ENCODE measurements around the gene FOXN4. TPM values are rescaled to one million over a fixed set of nuclear protein-coding genes. Genes with fewer than 3 reads are reported as not detected.

Gene FOXN4
- total RNA-seq, 4 donors from 2014 or later: not detected

DNA sequence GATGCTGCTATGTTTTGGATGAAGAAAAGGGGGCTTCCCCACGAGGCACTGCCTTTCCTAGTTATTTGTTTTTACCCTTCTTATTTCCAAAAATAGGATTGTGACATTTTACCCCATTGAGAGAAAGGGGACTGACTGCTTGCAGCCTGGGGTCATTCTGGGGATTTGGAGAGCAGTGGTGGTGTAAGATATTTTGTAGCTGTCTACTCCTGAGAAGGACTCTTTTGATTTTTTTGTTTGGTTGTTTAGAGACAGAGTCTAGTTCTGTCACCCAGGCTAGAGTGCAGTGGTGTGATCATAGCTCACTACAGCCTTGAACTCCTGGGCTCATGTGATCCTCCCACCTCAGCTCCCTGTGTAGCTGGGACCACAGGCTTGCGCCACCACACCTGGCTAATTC, 78.9 kb downstream of the FOXN4 start:
- peaks cover 0 to 100% (median 5%) of the 10 kb centered on the region in 3 donors for H3K36me3 ChIP-seq
- H3K4me3 ChIP-seq: no peak overlapping the region
- WGBS, 2 donors: 69 to 80% methylated on average over 2 of the region's 2 CpGs
- H3K27me3 ChIP-seq: no peaks in the 10 kb centered on the region
- H3K4me1 ChIP-seq: no peaks in the 10 kb centered on the region
- DNase-seq: no peak
- H3K9me3 ChIP-seq: no peaks in the 10 kb centered on the region
- TF ChIP-seq, protein P1, sequence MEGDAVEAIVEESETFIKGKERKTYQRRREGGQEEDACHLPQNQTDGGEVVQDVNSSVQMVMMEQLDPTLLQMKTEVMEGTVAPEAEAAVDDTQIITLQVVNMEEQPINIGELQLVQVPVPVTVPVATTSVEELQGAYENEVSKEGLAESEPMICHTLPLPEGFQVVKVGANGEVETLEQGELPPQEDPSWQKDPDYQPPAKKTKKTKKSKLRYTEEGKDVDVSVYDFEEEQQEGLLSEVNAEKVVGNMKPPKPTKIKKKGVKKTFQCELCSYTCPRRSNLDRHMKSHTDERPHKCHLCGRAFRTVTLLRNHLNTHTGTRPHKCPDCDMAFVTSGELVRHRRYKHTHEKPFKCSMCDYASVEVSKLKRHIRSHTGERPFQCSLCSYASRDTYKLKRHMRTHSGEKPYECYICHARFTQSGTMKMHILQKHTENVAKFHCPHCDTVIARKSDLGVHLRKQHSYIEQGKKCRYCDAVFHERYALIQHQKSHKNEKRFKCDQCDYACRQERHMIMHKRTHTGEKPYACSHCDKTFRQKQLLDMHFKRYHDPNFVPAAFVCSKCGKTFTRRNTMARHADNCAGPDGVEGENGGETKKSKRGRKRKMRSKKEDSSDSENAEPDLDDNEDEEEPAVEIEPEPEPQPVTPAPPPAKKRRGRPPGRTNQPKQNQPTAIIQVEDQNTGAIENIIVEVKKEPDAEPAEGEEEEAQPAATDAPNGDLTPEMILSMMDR (IDR thresholded peaks at IDR 0.05): no peak
- TF ChIP-seq POLR2A (IDR thresholded peaks at IDR 0.05): no peak
- intact Hi-C loops (cut with DNase I): no loop called here
- no peak overlapping the region for H3K27ac ChIP-seq

GRCh38 chr12:109228664-109229063, 80.4 kb downstream of the FOXN4 start:
- no peak overlapping the region for H3K4me3 ChIP-seq
- no peak for DNase-seq
- 93 to 95% methylated on average over 3 to 4 of the region's 4 CpGs for WGBS, 2 donors
- no peaks in the 10 kb centered on the region for H3K4me1 ChIP-seq
- no peaks in the 10 kb centered on the region for H3K27me3 ChIP-seq
- intact Hi-C loops (cut with DNase I): no loop called here
- H3K9me3 ChIP-seq: no peaks in the 10 kb centered on the region
- H3K36me3 ChIP-seq: peaks cover 0 to 100% (median 5%) of the 10 kb centered on the region in 3 donors
- no peak for TF ChIP-seq POLR2A (IDR thresholded peaks at IDR 0.05)
- TF ChIP-seq, protein P1 (IDR thresholded peaks at IDR 0.05): no peak
- no peak overlapping the region for H3K27ac ChIP-seq

Other genes with a start within 250 kb of the FOXN4 start
- 10 to 100 TPM in 3 of 4 donors, 1 to 10 TPM in 1; 7.9 to 20.6 (median 14.8) TPM for gene ALKBH2, start 215.8 kb downstream of the FOXN4 start, total RNA-seq
- gene UNG, start 211.7 kb downstream of the FOXN4 start, total RNA-seq: 10 to 100 TPM; 28.0 to 43.1 (median 38.7) TPM
- gene ACACB, start 192.7 kb downstream of the FOXN4 start, total RNA-seq: 10 to 100 TPM in 3 of 4 donors, 1 to 10 TPM in 1; 5.9 to 48.4 (median 27.3) TPM
- gene MYO1H, start 38.6 kb upstream of the FOXN4 start, total RNA-seq: under 1 TPM in 3 of 4 donors, not detected in 1; 0.48 to 0.83 (median 0.62) TPM
- gene KCTD10, start 168.0 kb upstream of the FOXN4 start, total RNA-seq: 10 to 100 TPM; 31.5 to 62.8 (median 46.5) TPM
- gene UBE3B, start 168.3 kb upstream of the FOXN4 start, total RNA-seq: 10 to 100 TPM; 31.7 to 48.7 (median 37.6) TPM